AG10803 (cell line): Measurements from ENCODE around the gene UNC5CL.
A peak's percentile ranks its signal among the peaks of the same experiment; 100 is the strongest.

Source experiments
- DNase-seq: peaks from one replicate; pipeline ENCODE4 v3.0.0; 2010; ENCODE audit warnings: low read depth
- H3K4me3 ChIP-seq: 2 replicates; pipeline ENCODE4 v1.5.1; 2011; ENCODE audit warnings: mild to moderate bottlenecking, low read length, control low read depth
- CTCF ChIP-seq: conservative IDR thresholded peaks from 2 replicates; pipeline ENCODE4 v1.5.1; 2011; ENCODE audit warnings: mild to moderate bottlenecking, low read length, control low read depth, inconsistent platforms

The UNC5CL gene

DNA sequence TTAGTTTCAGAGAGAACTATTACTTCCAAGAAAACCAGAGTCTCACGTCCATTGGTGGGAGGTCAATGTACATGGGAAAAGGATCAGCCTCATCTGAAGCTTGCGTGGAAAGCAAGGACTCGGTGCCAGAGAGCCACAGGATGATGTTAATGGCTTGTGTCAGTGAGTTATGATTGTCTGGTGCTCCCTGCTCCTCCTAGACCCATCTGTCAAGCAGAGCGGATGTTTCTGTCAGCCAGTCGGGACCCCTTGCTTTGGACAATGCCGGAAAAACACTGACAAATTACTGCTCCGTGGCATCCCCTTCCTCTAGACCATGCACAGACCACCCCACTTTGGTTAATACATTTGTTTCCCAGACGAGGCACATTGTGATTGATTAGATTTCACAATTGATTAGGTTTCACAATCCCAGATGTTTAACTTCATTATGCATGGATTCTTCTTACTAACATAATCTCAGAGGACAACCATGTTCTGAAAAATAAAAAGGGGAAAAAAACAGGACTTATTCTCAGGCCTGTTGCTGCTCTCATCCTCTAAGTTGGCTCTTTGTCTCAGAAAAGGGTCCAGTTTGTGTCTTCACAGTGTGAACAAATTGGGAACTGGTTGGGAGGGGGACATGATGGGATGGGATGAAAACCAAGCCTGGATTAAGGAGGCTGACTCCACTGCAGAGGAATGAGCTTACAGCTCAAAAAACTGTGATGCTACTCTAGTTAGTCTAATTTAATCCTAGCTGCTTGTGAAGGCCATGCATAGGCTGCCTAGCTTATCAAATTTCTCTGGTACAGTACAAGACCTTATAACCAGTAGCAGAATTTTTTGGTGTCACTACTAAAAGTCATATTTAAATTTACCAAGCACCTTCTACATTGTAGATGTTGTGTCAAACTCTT is 51.9 kb downstream of the UNC5CL start:
- no peak overlapping the region for H3K4me3 ChIP-seq
- TF ChIP-seq CTCF: no peak
- DNase-seq: peak; percentile 18

GRCh38 chr6:40986364-40986763 is 52.7 kb downstream of the UNC5CL start:
- no peak overlapping the region for H3K4me3 ChIP-seq
- DNase-seq: peak; percentile 16
- no peak for TF ChIP-seq CTCF

DNA sequence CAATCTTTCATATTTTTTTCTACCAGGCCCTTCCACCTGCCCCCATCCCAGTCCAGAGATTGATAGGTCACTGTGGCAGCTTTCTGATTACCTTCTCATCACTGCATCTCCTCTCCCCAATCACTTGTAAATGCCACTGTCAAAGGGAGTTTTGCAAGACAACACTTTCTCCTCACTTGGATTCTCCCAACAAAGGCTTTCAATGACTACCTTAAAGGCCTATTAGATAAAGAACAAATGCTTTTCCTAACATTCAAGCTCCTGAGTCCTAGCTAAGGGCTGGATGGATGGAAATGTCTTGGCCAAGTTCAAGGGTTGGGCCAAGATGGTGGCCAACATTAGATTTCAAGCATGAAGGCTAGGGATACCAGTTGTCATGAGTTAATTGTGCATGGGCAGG is 55.3 kb downstream of the UNC5CL start:
- no peak for DNase-seq
- no peak overlapping the region for H3K4me3 ChIP-seq
- no peak for TF ChIP-seq CTCF

- no peak overlapping the region for H3K4me3 ChIP-seq
- no peak for TF ChIP-seq CTCF
- no peak for DNase-seq
Observed at GRCh38 chr6:40982917-40983316, 56.1 kb downstream of the UNC5CL start.

DNA sequence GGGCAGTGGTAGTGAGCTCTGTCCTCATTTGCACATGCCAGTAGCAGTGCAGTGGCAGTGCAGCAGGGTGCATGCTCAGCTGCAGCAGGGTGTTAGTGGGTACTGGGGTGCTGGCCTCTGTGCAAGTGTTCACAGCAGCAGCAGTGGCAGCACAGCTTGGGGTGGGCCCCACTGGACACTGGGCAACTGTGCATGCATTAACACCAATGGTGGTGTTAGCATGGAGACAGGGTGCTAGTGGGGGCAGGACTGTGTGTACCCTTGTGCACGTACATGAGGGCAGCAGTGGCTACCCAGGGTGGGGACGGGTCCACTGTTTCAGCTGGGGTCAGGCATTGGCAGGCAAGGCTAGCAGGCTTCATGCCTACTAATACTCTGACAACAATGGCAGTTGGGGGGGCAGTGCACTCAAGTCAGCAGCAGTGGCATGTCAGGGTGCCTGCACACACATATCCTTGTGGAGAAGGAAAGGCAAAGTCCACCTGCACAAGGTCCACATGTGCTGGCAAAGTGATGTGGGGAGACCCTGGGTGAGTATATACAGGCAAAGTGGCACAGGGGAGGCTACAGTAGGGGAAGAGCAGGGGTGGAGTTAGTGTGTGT is 60.2 kb downstream of the UNC5CL start:
- DNase-seq: no peak
- no peak overlapping the region for H3K4me3 ChIP-seq
- no peak for TF ChIP-seq CTCF

- TF ChIP-seq CTCF: no peak
- no peak for DNase-seq
- no peak overlapping the region for H3K4me3 ChIP-seq
Observed at GRCh38 chr6:40977695-40978094, 61.3 kb downstream of the UNC5CL start.

DNA sequence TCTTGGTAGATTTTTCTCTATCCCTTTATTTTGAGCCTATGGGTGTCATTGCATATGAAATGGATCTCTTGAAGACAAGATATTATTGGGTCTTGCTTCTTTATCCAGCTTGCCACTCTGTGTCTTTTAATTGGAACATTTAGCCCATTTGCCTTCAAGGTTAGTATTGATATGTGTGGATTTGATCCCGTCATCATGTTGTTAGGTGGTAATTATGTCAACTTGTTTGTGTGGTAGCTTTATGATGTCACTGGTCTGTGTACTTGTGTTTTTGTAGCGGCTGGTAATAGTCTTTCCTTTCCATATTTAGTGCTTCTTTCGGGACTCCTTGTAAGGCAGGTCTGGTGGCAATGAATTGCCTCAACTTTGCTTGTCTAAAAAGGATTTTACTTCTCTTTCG is 61.9 kb downstream of the UNC5CL start:
- no peak for TF ChIP-seq CTCF
- DNase-seq: no peak
- H3K4me3 ChIP-seq: no peak overlapping the region
